ENCODE results near the gene ABHD16B. TPM values are rescaled to one million over a fixed set of nuclear protein-coding genes. Genes with fewer than 3 reads are reported as not detected.

Gene ABHD16B
- total and polyA plus RNA-seq, 2 of the 13 experiments (the other 11 are each of a cell fraction or from before 2014, with no cell fraction given) = not detected

DNA sequence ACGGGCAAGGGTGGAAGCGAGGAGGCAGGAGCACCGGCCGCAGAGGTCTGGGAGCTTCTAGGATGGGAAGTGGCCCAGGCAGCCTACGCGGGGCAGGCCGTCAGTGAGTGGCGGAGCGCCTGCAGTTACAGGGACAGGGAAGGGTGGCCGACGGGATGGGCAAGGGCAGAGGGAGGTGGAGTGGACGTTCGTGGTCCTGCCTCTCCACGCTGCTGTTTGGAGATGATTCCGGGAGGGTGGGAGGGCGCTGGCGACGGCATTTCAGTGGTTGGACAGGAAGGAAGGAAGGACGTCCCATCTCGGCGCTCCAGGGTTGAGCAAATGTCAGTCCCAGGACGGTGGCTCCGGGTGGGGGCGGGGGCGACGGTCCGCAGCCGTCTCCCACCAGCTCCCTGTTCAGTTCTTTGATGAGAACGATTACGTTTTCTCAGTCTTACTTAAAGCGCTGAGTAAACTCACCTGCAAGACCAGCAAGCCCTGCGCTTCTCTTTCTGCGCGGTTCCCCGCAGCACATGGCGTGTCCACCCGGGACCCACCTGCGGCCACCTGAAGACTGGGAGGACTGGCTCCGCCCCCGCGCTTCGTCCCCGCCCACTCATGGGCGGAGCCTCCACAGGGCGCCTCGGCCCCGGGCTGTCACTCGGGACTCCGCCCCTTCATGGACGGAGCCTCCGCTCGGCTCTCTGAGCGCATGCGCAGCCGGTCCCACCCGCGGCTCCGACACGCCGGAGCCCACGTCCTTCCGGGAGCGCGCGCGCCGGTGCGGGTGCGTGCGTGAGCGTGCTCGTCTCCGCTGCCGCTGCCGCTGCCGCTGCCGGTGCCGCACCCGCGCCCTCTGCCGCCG, 33.3 kb downstream of the ABHD16B start, which contains the start of gene DNAJC5 (continued):
- TF ChIP-seq, protein P1, sequence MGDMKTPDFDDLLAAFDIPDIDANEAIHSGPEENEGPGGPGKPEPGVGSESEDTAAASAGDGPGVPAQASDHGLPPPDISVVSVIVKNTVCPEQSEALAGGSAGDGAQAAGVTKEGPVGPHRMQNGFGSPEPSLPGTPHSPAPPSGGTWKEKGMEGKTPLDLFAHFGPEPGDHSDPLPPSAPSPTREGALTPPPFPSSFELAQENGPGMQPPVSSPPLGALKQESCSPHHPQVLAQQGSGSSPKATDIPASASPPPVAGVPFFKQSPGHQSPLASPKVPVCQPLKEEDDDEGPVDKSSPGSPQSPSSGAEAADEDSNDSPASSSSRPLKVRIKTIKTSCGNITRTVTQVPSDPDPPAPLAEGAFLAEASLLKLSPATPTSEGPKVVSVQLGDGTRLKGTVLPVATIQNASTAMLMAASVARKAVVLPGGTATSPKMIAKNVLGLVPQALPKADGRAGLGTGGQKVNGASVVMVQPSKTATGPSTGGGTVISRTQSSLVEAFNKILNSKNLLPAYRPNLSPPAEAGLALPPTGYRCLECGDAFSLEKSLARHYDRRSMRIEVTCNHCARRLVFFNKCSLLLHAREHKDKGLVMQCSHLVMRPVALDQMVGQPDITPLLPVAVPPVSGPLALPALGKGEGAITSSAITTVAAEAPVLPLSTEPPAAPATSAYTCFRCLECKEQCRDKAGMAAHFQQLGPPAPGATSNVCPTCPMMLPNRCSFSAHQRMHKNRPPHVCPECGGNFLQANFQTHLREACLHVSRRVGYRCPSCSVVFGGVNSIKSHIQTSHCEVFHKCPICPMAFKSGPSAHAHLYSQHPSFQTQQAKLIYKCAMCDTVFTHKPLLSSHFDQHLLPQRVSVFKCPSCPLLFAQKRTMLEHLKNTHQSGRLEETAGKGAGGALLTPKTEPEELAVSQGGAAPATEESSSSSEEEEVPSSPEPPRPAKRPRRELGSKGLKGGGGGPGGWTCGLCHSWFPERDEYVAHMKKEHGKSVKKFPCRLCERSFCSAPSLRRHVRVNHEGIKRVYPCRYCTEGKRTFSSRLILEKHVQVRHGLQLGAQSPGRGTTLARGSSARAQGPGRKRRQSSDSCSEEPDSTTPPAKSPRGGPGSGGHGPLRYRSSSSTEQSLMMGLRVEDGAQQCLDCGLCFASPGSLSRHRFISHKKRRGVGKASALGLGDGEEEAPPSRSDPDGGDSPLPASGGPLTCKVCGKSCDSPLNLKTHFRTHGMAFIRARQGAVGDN (CRISPR knock-in tag; IDR thresholded peaks at IDR 0.05) = peak; percentile 90
- TF ChIP-seq SMAD3 (CRISPR knock-in tag; IDR thresholded peaks at IDR 0.05) (no peak), ZNF598 (CRISPR knock-in tag; IDR thresholded peaks at IDR 0.05; ENCODE audit: borderline replicate concordance) (peak; percentile 65; the same call in 1 of the 2 replicates), JUND (CRISPR knock-in tag; IDR thresholded peaks at IDR 0.05) (0 out of 2 replicates have a peak, but pooled peaks have one; percentile 20), ZNF337 (CRISPR knock-in tag; IDR thresholded peaks at IDR 0.05; ENCODE audit: borderline replicate concordance, low read depth) (no peak), PHF20 (CRISPR knock-in tag; IDR thresholded peaks at IDR 0.05) (peak; percentile 73), HMGA1 (CRISPR knock-in tag; conservative IDR thresholded peaks at IDR 0.05) (no peak), NBN (conservative IDR thresholded peaks at IDR 0.05) (no peak), HOXA7 (CRISPR knock-in tag; IDR thresholded peaks at IDR 0.05) (no peak), SNRNP70 (IDR thresholded peaks at IDR 0.05; ENCODE audit: low read depth, low read length) (no peak), ZNF720 (CRISPR knock-in tag; IDR thresholded peaks at IDR 0.05) (0 out of 2 replicates have a peak, but pooled peaks have one; percentile 59), REXO4 (CRISPR knock-in tag; IDR thresholded peaks at IDR 0.05; ENCODE audit: borderline replicate concordance) (peak; percentile 49; the same call in 1 of the 2 replicates), JDP2 (CRISPR knock-in tag; IDR thresholded peaks at IDR 0.05; ENCODE audit: borderline replicate concordance) (no peak), PCBP2 (optimal IDR thresholded peaks at IDR 0.05; ENCODE audit: low read depth, low read length, poor library complexity, severe bottlenecking) (no peak), ZNF24 (IDR thresholded peaks at IDR 0.05) (no peak), ZNF841 (CRISPR knock-in tag; IDR thresholded peaks at IDR 0.05; ENCODE audit: borderline replicate concordance) (no peak)
- TF ChIP-seq, protein P2, sequence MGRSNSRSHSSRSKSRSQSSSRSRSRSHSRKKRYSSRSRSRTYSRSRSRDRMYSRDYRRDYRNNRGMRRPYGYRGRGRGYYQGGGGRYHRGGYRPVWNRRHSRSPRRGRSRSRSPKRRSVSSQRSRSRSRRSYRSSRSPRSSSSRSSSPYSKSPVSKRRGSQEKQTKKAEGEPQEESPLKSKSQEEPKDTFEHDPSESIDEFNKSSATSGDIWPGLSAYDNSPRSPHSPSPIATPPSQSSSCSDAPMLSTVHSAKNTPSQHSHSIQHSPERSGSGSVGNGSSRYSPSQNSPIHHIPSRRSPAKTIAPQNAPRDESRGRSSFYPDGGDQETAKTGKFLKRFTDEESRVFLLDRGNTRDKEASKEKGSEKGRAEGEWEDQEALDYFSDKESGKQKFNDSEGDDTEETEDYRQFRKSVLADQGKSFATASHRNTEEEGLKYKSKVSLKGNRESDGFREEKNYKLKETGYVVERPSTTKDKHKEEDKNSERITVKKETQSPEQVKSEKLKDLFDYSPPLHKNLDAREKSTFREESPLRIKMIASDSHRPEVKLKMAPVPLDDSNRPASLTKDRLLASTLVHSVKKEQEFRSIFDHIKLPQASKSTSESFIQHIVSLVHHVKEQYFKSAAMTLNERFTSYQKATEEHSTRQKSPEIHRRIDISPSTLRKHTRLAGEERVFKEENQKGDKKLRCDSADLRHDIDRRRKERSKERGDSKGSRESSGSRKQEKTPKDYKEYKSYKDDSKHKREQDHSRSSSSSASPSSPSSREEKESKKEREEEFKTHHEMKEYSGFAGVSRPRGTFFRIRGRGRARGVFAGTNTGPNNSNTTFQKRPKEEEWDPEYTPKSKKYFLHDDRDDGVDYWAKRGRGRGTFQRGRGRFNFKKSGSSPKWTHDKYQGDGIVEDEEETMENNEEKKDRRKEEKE (IDR thresholded peaks at IDR 0.05) = no peak
- TF ChIP-seq, protein P3, sequence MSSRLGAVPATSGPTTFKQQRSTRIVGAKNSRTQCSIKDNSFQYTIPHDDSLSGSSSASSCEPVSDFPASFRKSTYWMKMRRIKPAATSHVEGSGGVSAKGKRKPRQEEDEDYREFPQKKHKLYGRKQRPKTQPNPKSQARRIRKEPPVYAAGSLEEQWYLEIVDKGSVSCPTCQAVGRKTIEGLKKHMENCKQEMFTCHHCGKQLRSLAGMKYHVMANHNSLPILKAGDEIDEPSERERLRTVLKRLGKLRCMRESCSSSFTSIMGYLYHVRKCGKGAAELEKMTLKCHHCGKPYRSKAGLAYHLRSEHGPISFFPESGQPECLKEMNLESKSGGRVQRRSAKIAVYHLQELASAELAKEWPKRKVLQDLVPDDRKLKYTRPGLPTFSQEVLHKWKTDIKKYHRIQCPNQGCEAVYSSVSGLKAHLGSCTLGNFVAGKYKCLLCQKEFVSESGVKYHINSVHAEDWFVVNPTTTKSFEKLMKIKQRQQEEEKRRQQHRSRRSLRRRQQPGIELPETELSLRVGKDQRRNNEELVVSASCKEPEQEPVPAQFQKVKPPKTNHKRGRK (CRISPR knock-in tag; IDR thresholded peaks at IDR 0.05) = no peak
- TF ChIP-seq, protein P4, sequence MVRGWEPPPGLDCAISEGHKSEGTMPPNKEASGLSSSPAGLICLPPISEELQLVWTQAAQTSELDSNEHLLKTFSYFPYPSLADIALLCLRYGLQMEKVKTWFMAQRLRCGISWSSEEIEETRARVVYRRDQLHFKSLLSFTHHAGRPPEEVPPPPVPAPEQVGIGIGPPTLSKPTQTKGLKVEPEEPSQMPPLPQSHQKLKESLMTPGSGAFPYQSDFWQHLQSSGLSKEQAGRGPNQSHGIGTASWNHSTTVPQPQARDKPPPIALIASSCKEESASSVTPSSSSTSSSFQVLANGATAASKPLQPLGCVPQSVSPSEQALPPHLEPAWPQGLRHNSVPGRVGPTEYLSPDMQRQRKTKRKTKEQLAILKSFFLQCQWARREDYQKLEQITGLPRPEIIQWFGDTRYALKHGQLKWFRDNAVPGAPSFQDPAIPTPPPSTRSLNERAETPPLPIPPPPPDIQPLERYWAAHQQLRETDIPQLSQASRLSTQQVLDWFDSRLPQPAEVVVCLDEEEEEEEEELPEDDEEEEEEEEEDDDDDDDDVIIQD (CRISPR knock-in tag; IDR thresholded peaks at IDR 0.05; ENCODE audit: low read depth) = no peak

All from HepG2 (cell line).